Naive thymus-derived CD4-positive, alpha-beta T cell (primary cell): Measurements from ENCODE around the gene C3. TPM values are rescaled to one million over a fixed set of nuclear protein-coding genes. Genes with fewer than 3 reads are reported as not detected.

Source experiments
- ATAC-seq: fragments of 150-1000 bp; cut with Tn5 transposase; 2 replicates; pipeline ENCODE4 v1.10.0; 2021; ENCODE audit warnings: mild to moderate bottlenecking, moderate library complexity
- CTCF ChIA-PET: fragments of 350-600 bp; sonication (Branson Sonifier 250); formaldehyde crosslinking; loops from one replicate; lab custom pipeline; 2021; ENCODE audit warnings: antibody characterized with exemption; lab: Charles Lee
- POLR2A ChIA-PET: fragments of 350-600 bp; sonication (Branson Sonifier 250); formaldehyde crosslinking; loops from one replicate; lab custom pipeline; 2021; ENCODE audit warnings: antibody characterized with exemption, inconsistent platforms; lab: Charles Lee
- DNase-seq, 9 donors: peaks; one replicate each; pipeline versions ENCODE4 v3.0.0 to v3.0.0-alpha.2; 2020 to 2022; ENCODE audit warnings: mixed read lengths in 1 of 9
- H3K27ac ChIP-seq: one replicate; pipeline ENCODE4 v1.7.0; 2013; ENCODE audit warnings: mild to moderate bottlenecking, low read depth, low read length, moderate library complexity
- H3K27me3 ChIP-seq, 2 donors: one replicate each; pipeline ENCODE4 v1.7.0; 2013; ENCODE audit warnings: low read length in 2 of 2, mild to moderate bottlenecking in 2 of 2, moderate library complexity in 2 of 2; ENCODE audit not compliant: control insufficient read depth in 2 of 2, insufficient read depth in 2 of 2
- H3K36me3 ChIP-seq, 3 experiments: 1 replicate in 2 of 3; 2 replicates in 1 of 3; pipeline ENCODE4 v1.7.0; 2013; ENCODE audit warnings: low read length in 3 of 3, mild to moderate bottlenecking in 3 of 3, moderate library complexity in 1 of 3; ENCODE audit not compliant: insufficient read depth in 3 of 3, control insufficient read depth in 2 of 3
- H3K4me1 ChIP-seq, 2 donors: one replicate each; pipeline ENCODE4 v1.7.0; 2013; ENCODE audit warnings: low read length in 2 of 2, mild to moderate bottlenecking in 2 of 2, moderate library complexity in 1 of 2; ENCODE audit not compliant: control insufficient read depth in 2 of 2, insufficient read depth in 2 of 2
- H3K4me3 ChIP-seq: 2 replicates; pipeline ENCODE4 v1.7.0; 2013; ENCODE audit warnings: mild to moderate bottlenecking, low read length
- H3K9me3 ChIP-seq, 3 experiments: 1 replicate in 2 of 3; 2 replicates in 1 of 3; pipeline ENCODE4 v1.7.0; 2013; ENCODE audit warnings: low read length in 3 of 3; ENCODE audit not compliant: control insufficient read depth in 2 of 3
- H3K27ac Mint-ChIP-seq, 9 donors: one replicate each; pipeline ENCODE4 v1.8.0; 2020 to 2022; ENCODE audit warnings: mixed read lengths in 9 of 9, mild to moderate bottlenecking in 8 of 9, moderate library complexity in 5 of 9, inconsistent platforms in 2 of 9
- H3K27me3 Mint-ChIP-seq, 5 donors: one replicate each; pipeline ENCODE4 v1.8.0; 2021 to 2022; ENCODE audit warnings: mixed read lengths in 5 of 5, mild to moderate bottlenecking in 1 of 5
- H3K36me3 Mint-ChIP-seq, 5 donors: one replicate each; pipeline ENCODE4 v1.8.0; 2020 to 2022; ENCODE audit warnings: mixed read lengths in 5 of 5, mild to moderate bottlenecking in 3 of 5, inconsistent platforms in 1 of 5
- H3K4me1 Mint-ChIP-seq, 7 donors: one replicate each; pipeline ENCODE4 v1.8.0; 2020 to 2022; ENCODE audit warnings: mixed read lengths in 7 of 7, mild to moderate bottlenecking in 3 of 7, inconsistent platforms in 1 of 7
- H3K4me3 Mint-ChIP-seq, 10 donors: one replicate each; pipeline ENCODE4 v1.8.0; 2020 to 2022; ENCODE audit warnings: mild to moderate bottlenecking in 10 of 10, mixed read lengths in 10 of 10, moderate library complexity in 6 of 10, inconsistent platforms in 2 of 10
- H3K9me3 Mint-ChIP-seq, 11 donors: one replicate each; pipeline ENCODE4 v1.8.0; 2020 to 2022; ENCODE audit warnings: mixed read lengths in 11 of 11, mild to moderate bottlenecking in 4 of 11, inconsistent platforms in 1 of 11, moderate library complexity in 1 of 11
- intact Hi-C, 2 donors: fragments of 100-400 bp; cut with micrococcal nuclease; formaldehyde crosslinking; loops; one replicate each; pipeline ENCODE4 v1.15.1; 2023
- polyA plus RNA-seq, 2 donors: library from polyadenylated mRNA; unstranded; fragments of 300-500 nt; fragmentation: Illumina TruSeq; gene quantifications; one replicate each; pipeline ENCODE4 v1.2.3, GENCODE V29; 2021
- total RNA-seq, 6 experiments: library from RNA in 5 of 6; stranded (reverse) in 5 of 6; gene quantifications; 1 replicate in 5 of 6; 2 replicates in 1 of 6; pipeline ENCODE4 v1.2.3 and lab custom pipeline; 2021 to 2026

Gene C3
- total and polyA plus RNA-seq, 7 experiments from 2014 or later, result 0.57 to 3.7 (median 1.8) TPM; not detected in 2

DNA sequence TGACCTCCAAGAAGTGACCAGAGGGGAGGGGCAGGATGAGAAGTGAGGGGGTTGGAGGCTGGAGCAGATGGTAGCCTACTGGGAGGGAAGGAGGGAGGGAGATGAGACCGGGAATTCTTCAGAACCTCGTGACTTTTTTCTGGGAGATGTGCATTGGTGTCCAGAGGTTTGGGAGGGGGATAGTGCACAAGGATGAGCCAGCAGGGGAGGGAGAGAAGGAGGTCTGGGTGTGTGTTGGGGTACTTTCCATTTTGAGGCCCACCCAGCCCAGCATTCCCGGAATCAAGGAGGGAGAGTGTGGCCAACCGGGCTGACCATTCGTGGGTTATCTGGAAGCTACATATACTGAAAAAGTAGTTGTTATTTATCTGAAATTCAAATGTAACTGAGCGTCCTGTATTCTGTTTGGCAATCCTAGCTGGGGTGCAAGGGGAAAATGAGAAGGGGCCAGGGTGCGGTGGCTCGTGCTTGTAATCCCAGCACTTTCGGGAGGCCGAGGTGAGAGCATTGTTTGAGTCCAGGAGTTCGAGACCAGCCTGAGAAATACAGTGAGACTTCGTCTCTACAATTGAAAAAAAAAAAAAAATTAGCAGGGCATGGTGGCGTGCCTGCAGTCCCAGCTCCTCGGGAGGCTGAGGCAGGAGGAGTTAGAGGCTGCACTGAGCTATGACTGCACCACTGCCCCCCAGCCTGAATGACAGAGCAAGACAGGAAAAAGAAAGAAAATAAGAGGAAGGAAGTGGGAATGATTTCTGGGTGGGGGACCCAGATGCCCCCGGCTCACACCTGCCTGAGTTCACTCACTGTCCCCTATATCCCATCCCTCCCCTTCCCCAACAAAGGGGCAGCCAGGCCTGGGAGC, 4.4 kb upstream of the C3 start:
- no peak for ATAC-seq

DNA sequence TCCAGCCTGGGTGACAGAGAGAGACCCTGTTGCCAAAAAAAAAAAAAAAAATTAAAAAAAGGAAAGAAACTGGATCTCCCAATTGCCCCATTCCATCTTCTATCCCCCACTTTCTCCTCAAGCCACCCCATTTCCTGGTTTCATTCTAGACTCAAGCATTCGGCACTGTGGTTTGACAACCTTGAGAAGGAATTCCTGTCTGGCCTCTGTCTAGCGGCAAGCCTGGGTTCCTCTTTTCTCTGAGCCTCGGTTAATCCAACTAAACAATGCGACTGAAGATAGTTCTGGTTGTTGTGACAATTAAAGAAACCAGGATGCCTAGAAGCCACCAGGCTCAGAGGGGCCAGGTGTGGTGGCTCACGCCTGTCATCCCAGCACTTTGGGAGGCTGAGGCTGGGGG, 3.3 kb upstream of the C3 start:
- Mint-ChIP-seq H3K9me3 (no peaks in the 10 kb centered on the region), H3K27ac (peak overlapping the region in 1 of 9 donors; percentile 6), H3K4me3 (peak overlapping the region in 2 of 10 donors; percentile 4 to 60), H3K27me3 (no peaks in the 10 kb centered on the region), H3K4me1 (peaks cover 10 to 36% (median 25%) of the 10 kb centered on the region in 7 donors), H3K36me3 (no peaks in the 10 kb centered on the region)
- Histone ChIP-seq H3K27me3 (no peaks in the 10 kb centered on the region), H3K4me3 (no peak overlapping the region), H3K27ac (no peak overlapping the region), H3K36me3 (no peaks in the 10 kb centered on the region), H3K9me3 (no peaks in the 10 kb centered on the region), H3K4me1 (no peaks in the 10 kb centered on the region)
- CTCF ChIA-PET, result interaction anchor here (0.6 kb wide), 1 partner anchor 920 kb away, joined by 5 read pairs; no protein-coding TSS in a partner anchor
- DNase-seq (no peak), ATAC-seq (no peak)
- intact Hi-C loops, result no loop called here
- POLR2A ChIA-PET, result interaction anchor here (0.6 kb wide), 1 partner anchor 15 kb away, joined by 3 read pairs; no protein-coding TSS in a partner anchor

More for the DNA sequence above, 4.4 kb upstream of the C3 start:
- no peaks in the 10 kb centered on the region for H3K27me3 ChIP-seq
- H3K36me3 ChIP-seq, result peaks cover 0 to under 1% (median 0%) of the 10 kb centered on the region in 3 experiments
- intact Hi-C loops, result no loop called here
- H3K9me3 ChIP-seq, result no peaks in the 10 kb centered on the region
- Mint-ChIP-seq H3K36me3 (no peaks in the 10 kb centered on the region), H3K4me3 (no peak overlapping the region), H3K27me3 (no peaks in the 10 kb centered on the region), H3K27ac (no peak overlapping the region), H3K4me1 (peaks cover 10 to 32% (median 25%) of the 10 kb centered on the region in 7 donors), H3K9me3 (no peaks in the 10 kb centered on the region)
- no peaks in the 10 kb centered on the region for H3K4me1 ChIP-seq
- ChIA-PET CTCF (interaction anchor here (0.6 kb wide), 1 partner anchor 440 kb away, joined by 5 read pairs; no protein-coding TSS in a partner anchor), POLR2A (interaction anchor here (0.6 to 0.7 kb wide), 3 partner anchors 13 to 689 kb away, joined by 3 to 5 read pairs (median 3); no protein-coding TSS in a partner anchor)
- DNase-seq, result no peak
- no peak overlapping the region for H3K27ac ChIP-seq
- H3K4me3 ChIP-seq, result no peak overlapping the region

DNA sequence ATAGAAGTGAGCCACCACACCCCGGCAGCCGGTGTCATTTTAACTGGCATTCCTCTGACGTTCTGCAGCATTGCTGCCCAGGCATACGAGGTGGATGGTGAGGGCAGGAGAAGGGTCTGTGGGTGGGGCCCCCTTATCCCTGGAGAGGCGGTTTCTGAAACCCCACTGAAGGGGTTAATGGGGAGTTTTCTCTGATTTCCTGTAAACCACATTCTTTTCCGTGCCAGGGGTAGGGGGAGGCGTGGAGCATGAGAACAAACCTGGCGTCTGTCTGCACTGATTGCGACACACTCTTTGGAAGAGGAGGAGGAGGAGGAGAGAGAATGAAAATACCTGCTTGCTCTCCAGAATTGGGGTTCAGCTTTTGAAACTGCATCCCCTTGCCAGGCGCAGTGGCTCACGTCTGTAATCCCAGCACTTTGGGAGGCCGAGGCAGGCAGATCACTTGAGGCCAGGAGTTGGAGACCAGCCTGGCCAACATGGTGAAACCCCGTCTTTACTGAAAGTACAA, 2.7 kb upstream of the C3 start:
- CTCF ChIA-PET, result no interaction called here

DNA sequence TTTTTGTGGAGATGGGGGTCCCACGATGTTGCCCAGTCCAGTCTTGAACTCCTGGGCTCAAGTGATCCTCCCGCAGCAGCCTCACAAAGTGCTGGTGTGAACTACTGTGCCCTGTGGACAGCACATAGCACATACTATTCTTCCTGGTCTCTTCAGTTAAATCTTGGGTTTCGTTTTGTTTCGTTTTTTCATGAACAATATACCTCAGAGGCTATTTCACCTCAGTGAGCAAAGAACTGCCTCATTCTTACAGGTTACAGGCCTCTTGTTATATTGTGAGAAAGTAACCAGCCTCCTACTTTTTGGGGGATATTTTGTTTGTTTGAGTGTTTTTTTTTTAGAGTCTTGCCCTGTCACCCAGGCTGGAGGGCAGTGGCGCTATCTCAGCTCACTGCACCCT, 1.3 kb upstream of the C3 start:
- H3K4me1 ChIP-seq, result no peaks in the 10 kb centered on the region
- H3K9me3 ChIP-seq, result no peaks in the 10 kb centered on the region
- H3K4me1 Mint-ChIP-seq, result peaks cover 15 to 40% (median 32%) of the 10 kb centered on the region in 7 donors
- ATAC-seq (no peak), DNase-seq (no peak)
- H3K36me3 ChIP-seq, result no peaks in the 10 kb centered on the region
- H3K27ac Mint-ChIP-seq, result peak overlapping the region in 1 of 9 donors; percentile 7
- peaks cover 0 to 4% (median 0%) of the 10 kb centered on the region in 11 donors for H3K9me3 Mint-ChIP-seq
- H3K27me3 Mint-ChIP-seq, result peaks cover 0 to 4% (median 0%) of the 10 kb centered on the region in 5 donors
- H3K4me3 Mint-ChIP-seq, result no peak overlapping the region
- no peaks in the 10 kb centered on the region for H3K36me3 Mint-ChIP-seq
- CTCF ChIA-PET, result no interaction called here
- POLR2A ChIA-PET, result no interaction called here
- no peak overlapping the region for H3K4me3 ChIP-seq
- intact Hi-C loops, result no loop called here
- no peak overlapping the region for H3K27ac ChIP-seq
- H3K27me3 ChIP-seq, result no peaks in the 10 kb centered on the region

More for the DNA sequence above, 2.7 kb upstream of the C3 start:
- ATAC-seq (no peak), DNase-seq (no peak)
- no peaks in the 10 kb centered on the region for H3K9me3 ChIP-seq
- no peaks in the 10 kb centered on the region for H3K9me3 Mint-ChIP-seq
- no peaks in the 10 kb centered on the region for H3K36me3 Mint-ChIP-seq
- POLR2A ChIA-PET, result no interaction called here
- H3K4me3 ChIP-seq, result no peak overlapping the region
- peak overlapping the region in 1 of 9 donors; percentile 37 for H3K27ac Mint-ChIP-seq
- H3K27me3 ChIP-seq, result no peaks in the 10 kb centered on the region
- peaks cover 10 to 36% (median 25%) of the 10 kb centered on the region in 7 donors for H3K4me1 Mint-ChIP-seq
- no peaks in the 10 kb centered on the region for H3K27me3 Mint-ChIP-seq
- intact Hi-C loops, result no loop called here
- no peak overlapping the region for H3K27ac ChIP-seq
- H3K36me3 ChIP-seq, result no peaks in the 10 kb centered on the region
- H3K4me1 ChIP-seq, result no peaks in the 10 kb centered on the region
- H3K4me3 Mint-ChIP-seq, result peak overlapping the region in 1 of 10 donors; percentile 48

DNA sequence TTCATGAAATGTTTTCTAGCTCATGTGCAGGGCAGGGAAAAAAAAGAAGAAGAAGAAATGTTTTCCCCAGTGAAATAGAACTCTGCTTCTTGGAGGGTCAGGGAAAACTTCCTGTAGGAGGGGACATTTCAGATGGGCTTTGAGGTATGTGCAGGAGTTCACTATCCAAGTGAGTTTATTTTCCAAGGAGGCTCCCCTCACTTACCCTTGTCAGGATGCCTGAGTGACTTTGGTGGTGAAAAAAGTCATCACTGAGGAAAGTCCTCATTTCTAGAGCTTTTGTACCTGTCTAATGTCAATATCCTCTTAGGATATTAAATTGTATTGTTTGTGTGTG, 656 bp upstream of the C3 start:
- intact Hi-C loops, result no loop called here
- Histone ChIP-seq H3K4me3 (no peak overlapping the region), H3K4me1 (no peaks in the 10 kb centered on the region), H3K9me3 (no peaks in the 10 kb centered on the region), H3K36me3 (no peaks in the 10 kb centered on the region), H3K27ac (no peak overlapping the region), H3K27me3 (no peaks in the 10 kb centered on the region)
- Mint-ChIP-seq H3K27me3 (peaks cover 0 to 4% (median 0%) of the 10 kb centered on the region in 5 donors), H3K9me3 (peaks cover 0 to 4% (median 0%) of the 10 kb centered on the region in 11 donors), H3K4me3 (no peak overlapping the region), H3K27ac (no peak overlapping the region), H3K4me1 (peaks cover 15 to 40% (median 32%) of the 10 kb centered on the region in 7 donors), H3K36me3 (no peaks in the 10 kb centered on the region)
- ATAC-seq, result no peak
- POLR2A ChIA-PET, result no interaction called here
- CTCF ChIA-PET, result no interaction called here
- no peak for DNase-seq

DNA sequence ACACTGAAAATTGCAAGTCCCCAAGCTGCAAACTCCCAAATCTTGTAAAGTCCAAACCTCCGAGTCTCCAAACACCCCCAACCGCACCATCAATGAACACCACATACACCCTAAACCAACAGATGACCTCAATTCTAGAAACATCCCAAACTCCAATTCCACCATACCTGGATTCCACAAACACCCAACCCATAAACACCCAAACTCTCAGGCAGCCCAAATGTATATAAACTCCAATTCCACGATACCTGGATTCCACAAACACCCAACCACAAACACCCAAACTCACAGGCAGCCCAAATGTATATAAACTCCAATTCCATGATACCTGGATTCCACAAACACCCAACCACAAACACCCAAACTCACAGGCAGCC, 470 bp downstream of the C3 start:
- no peak for ATAC-seq
- Mint-ChIP-seq H3K9me3 (peaks cover 0 to 4% (median 0%) of the 10 kb centered on the region in 11 donors), H3K27ac (peak overlapping the region in 2 of 9 donors; percentile 1 to 11), H3K36me3 (no peaks in the 10 kb centered on the region), H3K4me1 (peaks cover 12 to 34% (median 25%) of the 10 kb centered on the region in 7 donors), H3K27me3 (peaks cover 0 to 4% (median 0%) of the 10 kb centered on the region in 5 donors), H3K4me3 (no peak overlapping the region)
- H3K4me1 ChIP-seq, result no peaks in the 10 kb centered on the region
- H3K4me3 ChIP-seq, result no peak overlapping the region
- no peaks in the 10 kb centered on the region for H3K36me3 ChIP-seq
- no peaks in the 10 kb centered on the region for H3K9me3 ChIP-seq
- no peaks in the 10 kb centered on the region for H3K27me3 ChIP-seq
- no peak for DNase-seq
- ChIA-PET POLR2A (no interaction called here), CTCF (no interaction called here)
- intact Hi-C loops, result loop anchor here in 1 of 2 donors (2.0 to 5.0 kb wide), 3 partner anchors 47 to 88 kb away; partner anchors contain the start of gene SH2D3A
- H3K27ac ChIP-seq, result no peak overlapping the region
